K562 (cell line): Measurements from ENCODE around the gene ARHGEF16. TPM values are rescaled to one million over a fixed set of nuclear protein-coding genes. Genes with fewer than 3 reads are reported as not detected.

ENCODE experiments used
- ATAC-seq: fragments of 200-7000 bp; cut with Tn5 transposase; 3 replicates; pipeline ENCODE4 v1.9.1; 2020; ENCODE audit warnings: moderate library complexity
- BruUV-seq: library from RNA; stranded (reverse); fragments of 400-500 nt; replicated peaks from 2 replicates; lab custom pipeline; 2021; lab: Mats Ljungman, UMichigan
- CTCF ChIA-PET: fragments of 300-600 bp; formaldehyde crosslinking; extraction: SDS; loops from one replicate; lab custom pipeline; 2021; ENCODE audit warnings: low intra/inter-chr PET ratio; lab: Yijun Ruan, JAX
- POLR2A ChIA-PET: fragments of 300-600, 350-650 bp; sonication (Branson Sonifier 250); formaldehyde crosslinking; extraction: SDS; loops from one replicate; lab custom pipeline; 2021; ENCODE audit warnings: antibody characterized with exemption, inconsistent platforms; lab: Yijun Ruan, JAX
- DNase-seq, 4 experiments: peaks; one replicate each; pipeline versions ENCODE4 v3.0.0 to v3.0.0-alpha.2; 2011 to 2018; ENCODE audit warnings: low spot score in 3 of 4, mixed read lengths in 3 of 4; ENCODE audit errors: extremely low read depth in 1 of 4
- FAIRE-seq: peaks from 2 replicates; lab custom pipeline; 2011; peaks lifted over from hg19 to GRCh38; lab: Jason Lieb, UNC
- H2AFZ ChIP-seq: 2 replicates; pipeline ENCODE4 v1.6.0; 2011; ENCODE audit warnings: low read depth, low read length, control low read depth, inconsistent platforms
- H3K27ac ChIP-seq: fragments of 200-600 bp; 3 replicates; pipeline ENCODE4 v1.8.0; 2011; ENCODE audit warnings: low read depth, mild to moderate bottlenecking, control low read depth, inconsistent platforms, low read length, moderate library complexity, mixed read lengths; ENCODE audit errors: extremely low read depth
- H3K27me3 ChIP-seq, 2 experiments: fragments of 300-600 bp in 1 of 2; 2 replicates in 1 of 2; 3 replicates in 1 of 2; pipeline versions ENCODE4 v1.6.0 to v1.8.0; 2011; ENCODE audit warnings: inconsistent platforms in 2 of 2, low read length in 2 of 2, mild to moderate bottlenecking in 1 of 2, mixed read lengths in 1 of 2, moderate library complexity in 1 of 2; ENCODE audit not compliant: control insufficient read depth in 2 of 2, insufficient read depth in 2 of 2
- H3K36me3 ChIP-seq: fragments of 300-600 bp; 3 replicates; pipeline ENCODE4 v1.8.0; 2011; ENCODE audit warnings: mild to moderate bottlenecking, low read length, inconsistent platforms; ENCODE audit not compliant: control insufficient read depth, insufficient read depth
- H3K4me1 ChIP-seq, 2 experiments: fragments of 200-600 bp in 1 of 2; replicated peaks in 1 of 2; 2 replicates in 1 of 2; 3 replicates in 1 of 2; pipeline versions ENCODE4 v1.5.1 to v1.8.0; 2011; ENCODE audit warnings: inconsistent platforms in 2 of 2, low read length in 2 of 2, mild to moderate bottlenecking in 1 of 2, mixed read lengths in 1 of 2, moderate library complexity in 1 of 2; ENCODE audit not compliant: control insufficient read depth in 2 of 2, insufficient read depth in 2 of 2
- H3K4me2 ChIP-seq: 2 replicates; pipeline ENCODE4 v1.6.1; 2011; ENCODE audit warnings: low read length, control low read depth, inconsistent platforms, mixed read lengths; ENCODE audit not compliant: insufficient read depth
- H3K4me3 ChIP-seq: fragments of 200-600 bp; sonication (generic), shearing (Covaris generic); 2 replicates; pipeline ENCODE4 v1.5.1; 2016; ENCODE audit warnings: control low read depth, inconsistent platforms
- H3K79me2 ChIP-seq: fragments of 200-600 bp; 3 replicates; pipeline ENCODE4 v1.8.0; 2011; ENCODE audit warnings: low read length, inconsistent platforms; ENCODE audit not compliant: control insufficient read depth, insufficient read depth
- H3K9ac ChIP-seq, 2 experiments: 2 replicates each; pipeline versions ENCODE4 v1.6.0 to v1.6.1; 2011; ENCODE audit warnings: low read depth in 2 of 2, low read length in 2 of 2, control low read depth in 1 of 2, inconsistent platforms in 1 of 2, mild to moderate bottlenecking in 1 of 2, mixed read lengths in 1 of 2; ENCODE audit not compliant: insufficient read depth in 1 of 2
- H3K9me1 ChIP-seq: one replicate; pipeline ENCODE4 v1.6.0; 2011; ENCODE audit warnings: inconsistent platforms, mild to moderate bottlenecking, low read length, moderate library complexity; ENCODE audit not compliant: control insufficient read depth, insufficient read depth
- H3K9me3 ChIP-seq: replicated peaks from 2 replicates; pipeline ENCODE4 v1.5.1; 2011; ENCODE audit warnings: low read depth, low read length, inconsistent platforms; ENCODE audit not compliant: control insufficient read depth, insufficient read depth
- H4K20me1 ChIP-seq: replicated peaks from 2 replicates; pipeline ENCODE4 v1.6.1; 2011; ENCODE audit warnings: low read length, inconsistent platforms, mixed read lengths; ENCODE audit not compliant: control insufficient read depth, insufficient read depth
- C11orf30 ChIP-seq: fragments of 450-650 bp; IDR thresholded peaks from 2 replicates; pipeline ENCODE4 v1.6.1; 2016; ENCODE audit warnings: low read depth, mild to moderate bottlenecking
- DPF2 ChIP-seq: fragments of 450-650 bp; IDR thresholded peaks from 2 replicates; pipeline ENCODE4 v1.6.1; 2016
- EGR1 ChIP-seq: fragments of 450-650 bp; conservative IDR thresholded peaks from 2 replicates; pipeline ENCODE4 v1.6.1; 2017; ENCODE audit warnings: mild to moderate bottlenecking
- HMG20A ChIP-seq: fragments of 450-650 bp; formaldehyde crosslinking; conservative IDR thresholded peaks from 2 replicates; pipeline ENCODE4 v1.4.0; 2020; ENCODE audit warnings: mild to moderate bottlenecking, mixed read lengths
- KDM2B ChIP-seq: fragments of 250-450 bp; sonication (Bioruptor Pico); IDR thresholded peaks from 2 replicates; pipeline ENCODE4 v1.8.0; 2021; ENCODE audit warnings: mild to moderate bottlenecking, moderate library complexity
- MAZ ChIP-seq, 2 experiments: fragments of 450-650 bp in 1 of 2; sonication (generic) in 1 of 2; formaldehyde crosslinking; IDR thresholded peaks in 1 of 2; conservative IDR thresholded peaks in 1 of 2; 2 replicates each; pipeline versions ENCODE4 v1.4.0 to v1.5.0; 2020; ENCODE audit warnings: mild to moderate bottlenecking in 1 of 2, missing genetic modification reagents in 1 of 2
- MECOM ChIP-seq: fragments of 250-450 bp; sonication (Bioruptor Pico); IDR thresholded peaks from 2 replicates; pipeline ENCODE4 v1.8.0; 2022; ENCODE audit warnings: inconsistent platforms
- MEIS2 ChIP-seq: fragments of 450-650 bp; IDR thresholded peaks from 2 replicates; pipeline ENCODE4 v1.6.1; 2014; ENCODE audit warnings: mild to moderate bottlenecking; ENCODE audit not compliant: partially characterized antibody
- POLR2AphosphoS2 ChIP-seq: IDR thresholded peaks from 2 replicates; pipeline ENCODE4 v1.6.1; 2012; ENCODE audit warnings: low read length, improper control_type of control experiment
- SPI1 ChIP-seq: IDR thresholded peaks from 2 replicates; pipeline ENCODE4 v1.6.1; 2011; ENCODE audit warnings: low read depth, low read length, control low read depth, borderline replicate concordance
- SRSF9 ChIP-seq: fragments of 200-400 bp; formaldehyde crosslinking; IDR thresholded peaks from 2 replicates; pipeline ENCODE4 v1.6.1; 2017; ENCODE audit warnings: low read depth, low read length, borderline replicate concordance
- STAT5B ChIP-seq: fragments of 250-450 bp; sonication (Bioruptor Pico); IDR thresholded peaks from 2 replicates; pipeline ENCODE4 v1.8.0; 2021; ENCODE audit warnings: mild to moderate bottlenecking, inconsistent platforms
- ZC3H8 ChIP-seq: fragments of 450-650 bp; IDR thresholded peaks from 2 replicates; pipeline ENCODE4 v1.6.1; 2017
- ZEB2 ChIP-seq: fragments of 450-650 bp; IDR thresholded peaks from 2 replicates; pipeline ENCODE4 v1.6.1; 2016
- ZNF431 ChIP-seq: sonication (generic); formaldehyde crosslinking; IDR thresholded peaks from 2 replicates; pipeline ENCODE4 v1.8.0; 2022; ENCODE audit warnings: mild to moderate bottlenecking, missing genetic modification reagents
- ZNF699 ChIP-seq: fragments of 250-450 bp; sonication (Bioruptor Pico); IDR thresholded peaks from 2 replicates; pipeline ENCODE4 v1.8.0; 2021; ENCODE audit warnings: mild to moderate bottlenecking, moderate library complexity; ENCODE audit not compliant: insufficient replicate concordance
- ZNF766 ChIP-seq: fragments of 200-800 bp; sonication (Bioruptor generic); conservative IDR thresholded peaks from 2 replicates; pipeline ENCODE4 v1.6.1; 2016; ENCODE audit warnings: missing genetic modification characterization, missing compliant biosample characterization
- WGBS: fragments of 100-300 bp; shearing (Covaris generic); methylation state at CpG from one replicate; pipeline ENCODE4 v1.1.6; 2016; ENCODE audit warnings: low coverage, mixed read lengths; ENCODE audit not compliant: insufficient coverage; ENCODE audit errors: missing lambda C conversion rate; 5-methylcytosine and 5-hydroxymethylcytosine counted together
- in situ Hi-C: fragments of 300-500 bp; cut with MboI; formaldehyde crosslinking; loops from 4 replicates; pipeline ENCODE4 v1.15.0; 2018; ENCODE audit warnings: inconsistent platforms, mixed read lengths
- intact Hi-C: fragments of 100-400 bp; cut with micrococcal nuclease; formaldehyde crosslinking; loops from 2 replicates; pipeline ENCODE4 v1.14.2; 2022
- polyA plus RNA-seq, 8 experiments: library from polyadenylated mRNA; depleted of rRNA in 4 of 8; stranded (reverse) in 5 of 8; unstranded in 3 of 8; fragments of >200 nt; fragmentation: Nextera tagmentation in 2 of 8; fragmentation: Illumina TruSeq in 1 of 8; extraction: Ambion mirVana in 2 of 8; extraction: Trizol in 1 of 8; gene quantifications; 2 replicates each; pipeline versions ENCODE4 v1.2.1 to v1.2.3, GENCODE V29; 2011 to 2014; ENCODE audit warnings: inconsistent platforms in 1 of 8, missing spikeins in 1 of 8
- total RNA-seq, 7 experiments: library from RNA; depleted of rRNA in 6 of 7; stranded (reverse); fragments of >200 nt in 6 of 7; fragmentation: Illumina TruSeq in 2 of 7; extraction: Trizol in 2 of 7; gene quantifications; 2 replicates each; pipeline versions ENCODE4 v1.2.1 to v1.2.3, GENCODE V29; 2011 to 2021; ENCODE audit warnings: low replicate concordance in 1 of 7
- TF ChIP-seq, protein P1 (sequence below): fragments of 450-650 bp; IDR thresholded peaks from 2 replicates; pipeline ENCODE4 v1.6.1; 2014; ENCODE audit warnings: low read depth, mild to moderate bottlenecking, moderate library complexity, borderline replicate concordance
- TF ChIP-seq, protein P2 (sequence below): fragments of 450-650 bp; formaldehyde crosslinking; IDR thresholded peaks from 2 replicates; pipeline ENCODE4 v1.4.0; 2020; ENCODE audit warnings: mild to moderate bottlenecking, moderate library complexity
- TF ChIP-seq, protein P3 (sequence below): fragments of 250-450 bp; sonication (Bioruptor Pico); IDR thresholded peaks from 2 replicates; pipeline ENCODE4 v1.5.0; 2021

The ARHGEF16 gene
- total and polyA plus RNA-seq, 9 of the 15 experiments (the other 6 are each of a cell fraction or from before 2014, with no cell fraction given) = 0.15 to 1.2 (median 0.49) TPM; not detected in 2

DNA sequence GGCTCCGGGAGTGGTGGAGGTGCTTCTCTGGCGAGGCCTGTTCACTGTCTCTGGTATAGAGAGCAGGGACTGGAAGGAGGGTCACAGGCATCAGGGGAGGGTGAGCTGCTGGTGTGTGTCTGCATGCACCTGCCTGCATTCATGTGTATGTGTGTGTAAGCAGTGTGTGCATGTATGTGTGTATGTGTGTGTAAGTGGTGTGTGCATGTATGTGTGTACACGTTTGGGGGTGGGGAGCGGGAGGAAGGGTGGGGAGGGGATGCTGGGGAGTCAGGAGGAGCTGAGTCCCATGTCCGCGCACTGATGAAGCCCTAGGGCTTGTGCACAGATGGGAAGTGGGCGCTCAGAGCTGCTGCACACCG lies 49.0 kb downstream of the ARHGEF16 start:
- Histone ChIP-seq H4K20me1 (peaks cover 23% of the 10 kb centered on the region; the same call in 1 of the 2 replicates), H3K4me3 (no peak overlapping the region), H3K36me3 (no peaks in the 10 kb centered on the region), H3K79me2 (no peaks in the 10 kb centered on the region), H2AFZ (no peak overlapping the region), H3K4me2 (no peak overlapping the region), H3K9me1 (no peaks in the 10 kb centered on the region), H3K9ac (no peak overlapping the region), H3K27ac (no peak overlapping the region), H3K4me1 (peaks cover 0 to 46% of the 10 kb centered on the region in 2 experiments; a peak in 1 of 5 replicates), H3K9me3 (no peaks in the 10 kb centered on the region), H3K27me3 (peaks cover 3 to 44% of the 10 kb centered on the region in 2 experiments; a peak in 4 of 5 replicates)
- 10% methylated on average over 6 of the region's 8 CpGs for WGBS
- FAIRE-seq (no peak), ATAC-seq (no peak), DNase-seq (no peak)
- intact Hi-C loops = no loop called here
- ChIA-PET CTCF (no interaction called here), POLR2A (interaction anchor here (1.2 kb wide), 1 partner anchor 15 kb away, joined by 4 read pairs; no protein-coding TSS in a partner anchor)
- TF ChIP-seq SRSF9 (no peak), MECOM (CRISPR knock-in tag) (no peak), ZEB2 (no peak), MAZ (CRISPR knock-in tag; conservative IDR thresholded peaks at IDR 0.05 in 1 of 2, IDR thresholded peaks at IDR 0.05 in 1 of 2) (no peak), ZC3H8 (no peak), C11orf30 (no peak), STAT5B (CRISPR knock-in tag) (no peak), KDM2B (CRISPR knock-in tag) (no peak), HMG20A (CRISPR knock-in tag) (no peak), POLR2AphosphoS2 (no peak), MEIS2 (no peak), ZNF766 (CRISPR knock-in tag) (no peak), ZNF431 (CRISPR knock-in tag) (no peak), ZNF699 (CRISPR knock-in tag) (no peak), SPI1 (no peak), DPF2 (no peak), EGR1 (no peak)
- TF ChIP-seq, protein P1, sequence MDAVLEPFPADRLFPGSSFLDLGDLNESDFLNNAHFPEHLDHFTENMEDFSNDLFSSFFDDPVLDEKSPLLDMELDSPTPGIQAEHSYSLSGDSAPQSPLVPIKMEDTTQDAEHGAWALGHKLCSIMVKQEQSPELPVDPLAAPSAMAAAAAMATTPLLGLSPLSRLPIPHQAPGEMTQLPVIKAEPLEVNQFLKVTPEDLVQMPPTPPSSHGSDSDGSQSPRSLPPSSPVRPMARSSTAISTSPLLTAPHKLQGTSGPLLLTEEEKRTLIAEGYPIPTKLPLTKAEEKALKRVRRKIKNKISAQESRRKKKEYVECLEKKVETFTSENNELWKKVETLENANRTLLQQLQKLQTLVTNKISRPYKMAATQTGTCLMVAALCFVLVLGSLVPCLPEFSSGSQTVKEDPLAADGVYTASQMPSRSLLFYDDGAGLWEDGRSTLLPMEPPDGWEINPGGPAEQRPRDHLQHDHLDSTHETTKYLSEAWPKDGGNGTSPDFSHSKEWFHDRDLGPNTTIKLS = no peak
- TF ChIP-seq, protein P2, sequence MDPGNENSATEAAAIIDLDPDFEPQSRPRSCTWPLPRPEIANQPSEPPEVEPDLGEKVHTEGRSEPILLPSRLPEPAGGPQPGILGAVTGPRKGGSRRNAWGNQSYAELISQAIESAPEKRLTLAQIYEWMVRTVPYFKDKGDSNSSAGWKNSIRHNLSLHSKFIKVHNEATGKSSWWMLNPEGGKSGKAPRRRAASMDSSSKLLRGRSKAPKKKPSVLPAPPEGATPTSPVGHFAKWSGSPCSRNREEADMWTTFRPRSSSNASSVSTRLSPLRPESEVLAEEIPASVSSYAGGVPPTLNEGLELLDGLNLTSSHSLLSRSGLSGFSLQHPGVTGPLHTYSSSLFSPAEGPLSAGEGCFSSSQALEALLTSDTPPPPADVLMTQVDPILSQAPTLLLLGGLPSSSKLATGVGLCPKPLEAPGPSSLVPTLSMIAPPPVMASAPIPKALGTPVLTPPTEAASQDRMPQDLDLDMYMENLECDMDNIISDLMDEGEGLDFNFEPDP (CRISPR knock-in tag) = no peak
- TF ChIP-seq, protein P3, sequence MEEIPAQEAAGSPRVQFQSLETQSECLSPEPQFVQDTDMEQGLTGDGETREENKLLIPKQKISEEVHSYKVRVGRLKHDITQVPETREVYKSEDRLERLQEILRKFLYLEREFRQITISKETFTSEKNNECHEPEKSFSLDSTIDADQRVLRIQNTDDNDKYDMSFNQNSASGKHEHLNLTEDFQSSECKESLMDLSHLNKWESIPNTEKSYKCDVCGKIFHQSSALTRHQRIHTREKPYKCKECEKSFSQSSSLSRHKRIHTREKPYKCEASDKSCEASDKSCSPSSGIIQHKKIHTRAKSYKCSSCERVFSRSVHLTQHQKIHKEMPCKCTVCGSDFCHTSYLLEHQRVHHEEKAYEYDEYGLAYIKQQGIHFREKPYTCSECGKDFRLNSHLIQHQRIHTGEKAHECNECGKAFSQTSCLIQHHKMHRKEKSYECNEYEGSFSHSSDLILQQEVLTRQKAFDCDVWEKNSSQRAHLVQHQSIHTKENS (CRISPR knock-in tag) = no peak
- in situ Hi-C loops = no loop called here
- BruUV-seq = no TSS peak
